Epithelial cell of esophagus (primary cell): ENCODE data around the gene GIT2.

Experiments used
- DNase-seq: peaks from one replicate; pipeline ENCODE4 v3.0.0; 2010; ENCODE audit warnings: low read depth
- H3K4me3 ChIP-seq: 2 replicates; pipeline ENCODE4 v1.5.1; 2011; ENCODE audit warnings: mild to moderate bottlenecking, low read length, control low read depth
- TF ChIP-seq, protein P1 (sequence below): IDR thresholded peaks from 2 replicates; pipeline ENCODE4 v1.5.1; 2011; ENCODE audit warnings: low read depth, mild to moderate bottlenecking, low read length, control low read depth, inconsistent platforms; ENCODE audit not compliant: insufficient read depth; ENCODE audit errors: missing control alignments

Gene GIT2

GRCh38 chr12:109963330-109963729, 32.8 kb downstream of the GIT2 start:
- TF ChIP-seq, protein P1, sequence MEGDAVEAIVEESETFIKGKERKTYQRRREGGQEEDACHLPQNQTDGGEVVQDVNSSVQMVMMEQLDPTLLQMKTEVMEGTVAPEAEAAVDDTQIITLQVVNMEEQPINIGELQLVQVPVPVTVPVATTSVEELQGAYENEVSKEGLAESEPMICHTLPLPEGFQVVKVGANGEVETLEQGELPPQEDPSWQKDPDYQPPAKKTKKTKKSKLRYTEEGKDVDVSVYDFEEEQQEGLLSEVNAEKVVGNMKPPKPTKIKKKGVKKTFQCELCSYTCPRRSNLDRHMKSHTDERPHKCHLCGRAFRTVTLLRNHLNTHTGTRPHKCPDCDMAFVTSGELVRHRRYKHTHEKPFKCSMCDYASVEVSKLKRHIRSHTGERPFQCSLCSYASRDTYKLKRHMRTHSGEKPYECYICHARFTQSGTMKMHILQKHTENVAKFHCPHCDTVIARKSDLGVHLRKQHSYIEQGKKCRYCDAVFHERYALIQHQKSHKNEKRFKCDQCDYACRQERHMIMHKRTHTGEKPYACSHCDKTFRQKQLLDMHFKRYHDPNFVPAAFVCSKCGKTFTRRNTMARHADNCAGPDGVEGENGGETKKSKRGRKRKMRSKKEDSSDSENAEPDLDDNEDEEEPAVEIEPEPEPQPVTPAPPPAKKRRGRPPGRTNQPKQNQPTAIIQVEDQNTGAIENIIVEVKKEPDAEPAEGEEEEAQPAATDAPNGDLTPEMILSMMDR: no peak
- H3K4me3 ChIP-seq: no peak overlapping the region
- no peak for DNase-seq

- H3K4me3 ChIP-seq: no peak overlapping the region
- TF ChIP-seq, protein P1: no peak
- no peak for DNase-seq
These were observed 33.8 kb downstream of the GIT2 start for GRCh38 chr12:109962398-109962797.

- TF ChIP-seq, protein P1: no peak
- no peak for DNase-seq
These were observed 34.6 kb downstream of the GIT2 start for GRCh38 chr12:109961612-109962011.

DNA sequence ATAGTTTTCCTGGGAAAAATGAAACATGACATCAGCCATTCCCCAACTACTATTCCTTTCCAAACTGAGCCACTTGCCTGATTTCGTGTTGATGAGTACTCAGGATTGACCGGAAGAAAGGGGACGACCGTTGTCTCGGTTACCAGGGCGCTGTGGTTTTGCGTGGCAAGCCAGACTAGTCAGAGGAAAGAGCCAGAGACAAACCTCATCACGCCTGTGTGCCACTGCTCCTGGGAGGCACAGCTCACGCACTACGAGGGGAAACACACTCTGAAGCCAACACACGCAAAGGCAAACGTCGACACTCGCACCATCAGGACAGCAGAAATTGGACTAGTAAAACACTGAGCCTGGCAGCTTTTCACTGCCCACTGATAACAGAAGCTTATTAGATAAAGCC, 35.0 kb downstream of the GIT2 start:
- TF ChIP-seq, protein P1: no peak
- DNase-seq: no peak
- H3K4me3 ChIP-seq: no peak overlapping the region

More at GRCh38 chr12:109961612-109962011, 34.6 kb downstream of the GIT2 start:
- no peak overlapping the region for H3K4me3 ChIP-seq

- H3K4me3 ChIP-seq: no peak overlapping the region
- no peak for DNase-seq
- TF ChIP-seq, protein P1: no peak
These were observed 36.6 kb downstream of the GIT2 start for GRCh38 chr12:109959411-109960093.

DNA sequence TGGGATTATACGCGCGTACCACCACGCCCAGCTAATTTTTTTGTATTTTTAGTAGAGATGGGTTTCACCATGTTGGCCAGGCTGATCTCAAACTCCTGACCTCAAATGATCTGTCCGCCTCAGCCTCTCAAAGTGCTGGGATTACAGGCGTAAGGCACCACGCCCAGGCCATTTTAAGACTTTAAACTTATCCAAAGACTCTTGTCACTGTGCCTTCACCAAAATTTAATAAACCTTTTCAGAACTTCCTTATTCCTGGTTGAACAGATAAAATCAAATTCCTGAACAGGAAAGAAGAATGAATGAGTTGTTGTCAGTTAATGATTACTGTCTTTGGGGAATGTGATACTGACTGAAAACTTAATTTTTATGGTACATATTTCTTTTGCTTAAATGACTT, 37.8 kb downstream of the GIT2 start:
- DNase-seq: no peak
- H3K4me3 ChIP-seq: no peak overlapping the region
- TF ChIP-seq, protein P1: no peak

GRCh38 chr12:109953656-109954055, 42.5 kb downstream of the GIT2 start:
- DNase-seq: no peak
- H3K4me3 ChIP-seq: no peak overlapping the region
- TF ChIP-seq, protein P1: no peak
